Right lobe of liver (tissue), 6 donors: ENCODE data around the gene SLC30A2. TPM values are rescaled to one million over a fixed set of nuclear protein-coding genes. Genes with fewer than 3 reads are reported as not detected.

Experiments
- ATAC-seq, 4 donors: fragments of 200-7000 bp; cut with Tn5 transposase; one replicate each; pipeline ENCODE4 v1.9.1; 2020; ENCODE audit warnings: mild to moderate bottlenecking in 4 of 4, moderate library complexity in 4 of 4
- DNase-seq, 3 donors: peaks; one replicate each; pipeline ENCODE4 v3.0.0-alpha.2; 2020
- H3K27ac ChIP-seq, 3 donors: fragments of 200-600 bp; one replicate each; pipeline ENCODE4 v1.8.0; 2022
- H3K27me3 ChIP-seq, 2 donors: fragments of 200-600 bp; one replicate each; pipeline ENCODE4 v1.8.0; 2022
- H3K36me3 ChIP-seq, 4 donors: fragments of 200-600 bp; sonication (generic) in 1 of 4; one replicate each; pipeline versions ENCODE4 v1.5.1 to v1.8.0; 2017 to 2022; ENCODE audit warnings: control low read depth in 1 of 4
- H3K4me1 ChIP-seq, 4 donors: fragments of 200-600 bp; sonication (generic) in 1 of 4; one replicate each; pipeline versions ENCODE4 v1.5.1 to v1.8.0; 2017 to 2022; ENCODE audit warnings: control low read depth in 1 of 4
- H3K4me3 ChIP-seq, 3 donors: fragments of 200-600 bp; one replicate each; pipeline ENCODE4 v1.8.0; 2022
- H3K9me3 ChIP-seq, 4 donors: fragments of 200-600 bp; sonication (generic) in 1 of 4; one replicate each; pipeline versions ENCODE4 v1.5.1 to v1.8.0; 2017 to 2022; ENCODE audit warnings: control low read depth in 1 of 4
- CTCF ChIP-seq, 4 donors: fragments of 200-600 bp in 3 of 4; fragments of 450-650 bp in 1 of 4; IDR thresholded peaks; one replicate each; pipeline versions ENCODE4 v1.5.1 to v1.8.0; 2016 to 2022; ENCODE audit warnings: antibody characterized with exemption in 4 of 4, mild to moderate bottlenecking in 2 of 4
- POLR2A ChIP-seq: fragments of 450-650 bp; IDR thresholded peaks from one replicate; pipeline ENCODE4 v1.6.1; 2017; ENCODE audit warnings: antibody characterized with exemption, mild to moderate bottlenecking
- WGBS: methylation state at CpG from one replicate; pipeline ENCODE4 v1.1.6; 2018; ENCODE audit warnings: low coverage, low lambda C conversion rate; ENCODE audit not compliant: insufficient coverage; ENCODE audit errors: missing lambda C conversion rate; 5-methylcytosine and 5-hydroxymethylcytosine counted together
- intact Hi-C, 2 donors: fragments of 100-400 bp; cut with DNase I; formaldehyde crosslinking; loops; one replicate each; pipeline versions ENCODE4 v1.11.2 to v1.14.1; 2022
- total RNA-seq, 6 experiments: library from RNA; depleted of rRNA in 2 of 6; stranded (reverse); fragments of >200 nt in 2 of 6; fragmentation: NEBNext Ultra II Directional in 3 of 6; extraction: Animal tissue kit (Norgen Biotek cat#: 25700) in 3 of 6; gene quantifications; one replicate each; pipeline versions ENCODE4 v1.1.0 to v1.2.4, GENCODE V29; 2016 to 2023
- donor health status: DM: no; HTN: yes; CAD: no.
- donor health status: DM: no; HTN: no; CAD: no.
- donor health status: DM: no; HTN: no; CAD: no.
- donor health status: DM: no; HTN: yes; CAD: no.
- donor health status: DM: no; HTN: yes; CAD: no.

The SLC30A2 gene
- total RNA-seq, 6 experiments from 2014 or later: 0.07 to 0.31 (median 0.22) TPM; not detected in 1

- no peak for ATAC-seq
- Histone ChIP-seq H3K4me1 (no peaks in the 10 kb centered on the region), H3K9me3 (no peaks in the 10 kb centered on the region), H3K27me3 (no peaks in the 10 kb centered on the region), H3K4me3 (no peak overlapping the region), H3K36me3 (no peaks in the 10 kb centered on the region), H3K27ac (no peak overlapping the region)
- DNase-seq: no peak
- WGBS: 88% methylated on average over 5 of the region's 5 CpGs
- no peak for TF ChIP-seq POLR2A
- TF ChIP-seq CTCF (IDR thresholded peaks at IDR 0.05): no peak
- intact Hi-C loops: no loop called here
These were observed 20.4 kb downstream of the SLC30A2 start for GRCh38 chr1:26025517-26025916.

- Histone ChIP-seq H3K4me1 (no peaks in the 10 kb centered on the region), H3K27me3 (no peaks in the 10 kb centered on the region), H3K9me3 (no peaks in the 10 kb centered on the region), H3K36me3 (no peaks in the 10 kb centered on the region), H3K4me3 (no peak overlapping the region), H3K27ac (no peak overlapping the region)
- no peak for TF ChIP-seq CTCF (IDR thresholded peaks at IDR 0.05)
- TF ChIP-seq POLR2A: no peak
- ATAC-seq: no peak
- intact Hi-C loops: no loop called here
- no peak for DNase-seq
- 40% methylated on average over 3 of the region's 5 CpGs for WGBS
These were observed 20.9 kb downstream of the SLC30A2 start for GRCh38 chr1:26025060-26025459.

- H3K27me3 ChIP-seq: no peaks in the 10 kb centered on the region
- intact Hi-C loops: no loop called here
- no peak overlapping the region for H3K27ac ChIP-seq
- no peaks in the 10 kb centered on the region for H3K9me3 ChIP-seq
- DNase-seq: no peak
- H3K4me3 ChIP-seq: no peak overlapping the region
- 83% methylated on average over 3 of the region's 5 CpGs for WGBS
- no peaks in the 10 kb centered on the region for H3K4me1 ChIP-seq
- ATAC-seq: no peak
- no peak for TF ChIP-seq POLR2A
- TF ChIP-seq CTCF (IDR thresholded peaks at IDR 0.05): no peak
- no peaks in the 10 kb centered on the region for H3K36me3 ChIP-seq
These were observed 22.1 kb downstream of the SLC30A2 start for GRCh38 chr1:26023826-26024225.

- intact Hi-C loops: no loop called here
- no peak for TF ChIP-seq CTCF (IDR thresholded peaks at IDR 0.05)
- no peak for TF ChIP-seq POLR2A
- 85% methylated on average over 6 of the region's 13 CpGs for WGBS
- no peaks in the 10 kb centered on the region for H3K36me3 ChIP-seq
- H3K27ac ChIP-seq: no peak overlapping the region
- DNase-seq (no peak), ATAC-seq (no peak)
- no peaks in the 10 kb centered on the region for H3K9me3 ChIP-seq
- no peaks in the 10 kb centered on the region for H3K27me3 ChIP-seq
- no peak overlapping the region for H3K4me3 ChIP-seq
- no peaks in the 10 kb centered on the region for H3K4me1 ChIP-seq
These were observed 22.9 kb downstream of the SLC30A2 start for GRCh38 chr1:26023009-26023408.

- Histone ChIP-seq H3K36me3 (no peaks in the 10 kb centered on the region), H3K9me3 (no peaks in the 10 kb centered on the region), H3K4me1 (no peaks in the 10 kb centered on the region), H3K27ac (no peak overlapping the region), H3K27me3 (no peaks in the 10 kb centered on the region), H3K4me3 (no peak overlapping the region)
- WGBS: no CpG with 5 or more reads among the region's 8 CpGs
- intact Hi-C loops: no loop called here
- DNase-seq: no peak
- TF ChIP-seq POLR2A: no peak
- TF ChIP-seq CTCF (IDR thresholded peaks at IDR 0.05): no peak
- no peak for ATAC-seq
These were observed 23.5 kb downstream of the SLC30A2 start for GRCh38 chr1:26022404-26022779.
